Glutamatergic neuron (in vitro differentiated cells): ENCODE results near the gene NPIPA8. TPM values are rescaled to one million over a fixed set of nuclear protein-coding genes. Genes with fewer than 3 reads are reported as not detected.

ENCODE experiments used
- microRNA-seq: library from miRNA; unstranded; fragments of <30 nt; microRNA quantifications from one replicate; pipeline ENCODE4, GENCODE V29; 2020; ENCODE audit not compliant: unreplicated experiment
- total RNA-seq: library from RNA; stranded (reverse); fragmentation: NEBNext Ultra II Directional; extraction: Animal tissue kit (Norgen Biotek cat#: 25700); gene quantifications from one replicate; pipeline ENCODE4 v1.2.1, GENCODE V29; 2021; ENCODE audit not compliant: unreplicated experiment

Gene NPIPA8
- total RNA-seq, 1 donor from 2014 or later: not detected

Small RNA genes within 50 kb of the gene (microRNA-seq; reads per million reads assigned to microRNA genes)
- gene MIR6511A4: not detected
- not detected for gene MIR6770-3

Other genes with a start within 250 kb of the NPIPA8 start
- gene NOMO2, start 225.4 kb upstream of the NPIPA8 start, total RNA-seq: 83.5 TPM